NCI-H748 treated with DMSO at 0.1 percent for 48 hours (cell line): ENCODE data around the gene RNF187.

ENCODE experiments used
- DNase-seq: peaks from one replicate; lab custom pipeline; 2025; lab: John Stamatoyannopoulos, UW

RNF187 gene

DNA sequence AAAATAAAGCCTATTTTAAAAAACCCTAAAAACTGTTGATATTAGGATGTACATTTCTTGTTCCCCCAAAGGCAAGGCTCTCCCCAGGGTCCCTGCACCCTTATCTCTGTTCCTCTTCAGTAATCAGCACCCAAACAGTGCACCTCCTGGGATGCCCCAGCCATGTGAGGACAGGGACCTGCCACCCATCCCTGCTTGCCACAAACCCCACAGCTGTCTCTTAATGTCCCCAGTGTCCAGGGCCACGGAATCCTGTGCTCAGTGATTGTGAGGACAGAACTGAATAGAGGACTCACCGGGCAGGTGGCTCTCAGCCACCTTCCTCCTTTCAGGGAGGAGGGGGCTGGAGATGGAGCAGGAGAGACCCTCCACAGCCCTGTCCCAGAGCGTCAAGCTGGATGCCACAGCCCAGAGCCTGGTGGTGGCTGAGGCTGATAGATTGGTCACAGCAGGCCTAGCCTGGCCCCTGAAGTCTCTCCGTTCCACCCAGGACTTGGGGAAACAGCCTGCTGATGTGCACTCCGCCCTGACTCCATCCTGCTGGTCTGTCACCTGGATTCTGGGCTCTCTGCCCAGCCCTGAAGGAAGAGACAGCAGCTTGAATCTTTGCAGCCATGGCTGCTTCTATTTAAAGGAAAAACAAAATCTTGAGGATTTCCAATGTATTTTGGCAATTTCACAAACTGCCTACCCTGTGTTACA, 23.1 kb downstream of the RNF187 start:
- DNase-seq, result no peak

DNA sequence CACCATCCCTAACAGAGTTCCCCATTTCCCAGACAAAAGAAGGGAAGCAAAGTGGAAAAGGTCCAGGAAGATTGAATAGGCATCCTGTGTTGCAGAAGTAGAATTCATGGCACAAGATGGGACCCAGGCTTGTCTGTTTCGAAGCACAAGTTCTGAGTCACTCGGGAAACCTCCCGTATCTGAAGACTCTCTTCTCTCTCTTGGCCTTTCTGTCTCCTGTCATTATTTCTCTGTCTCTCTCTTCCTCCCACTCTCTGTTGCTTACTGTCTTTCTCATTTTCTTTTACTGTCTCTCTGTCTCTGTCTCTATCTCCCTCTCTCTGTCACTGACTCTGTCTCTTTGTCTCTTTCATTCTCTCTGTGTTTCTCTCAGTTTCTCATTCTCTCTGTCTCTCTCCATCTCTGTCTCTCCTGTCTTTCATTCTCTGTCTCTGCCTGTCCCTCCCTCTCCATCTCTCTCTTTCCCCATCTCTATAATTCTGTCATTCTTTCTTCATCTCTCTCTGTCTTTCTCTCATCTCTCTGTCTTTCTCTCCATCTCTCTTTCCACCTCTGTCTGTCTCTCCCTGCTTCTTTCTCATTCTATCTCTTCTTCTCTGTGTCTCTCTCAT, 23.7 kb downstream of the RNF187 start:
- DNase-seq, result no peak

- DNase-seq, result no peak
These were observed 24.6 kb downstream of the RNF187 start for GRCh38 chr1:228511546-228512445.

GRCh38 chr1:228512781-228513198, 25.6 kb downstream of the RNF187 start:
- no peak for DNase-seq

DNA sequence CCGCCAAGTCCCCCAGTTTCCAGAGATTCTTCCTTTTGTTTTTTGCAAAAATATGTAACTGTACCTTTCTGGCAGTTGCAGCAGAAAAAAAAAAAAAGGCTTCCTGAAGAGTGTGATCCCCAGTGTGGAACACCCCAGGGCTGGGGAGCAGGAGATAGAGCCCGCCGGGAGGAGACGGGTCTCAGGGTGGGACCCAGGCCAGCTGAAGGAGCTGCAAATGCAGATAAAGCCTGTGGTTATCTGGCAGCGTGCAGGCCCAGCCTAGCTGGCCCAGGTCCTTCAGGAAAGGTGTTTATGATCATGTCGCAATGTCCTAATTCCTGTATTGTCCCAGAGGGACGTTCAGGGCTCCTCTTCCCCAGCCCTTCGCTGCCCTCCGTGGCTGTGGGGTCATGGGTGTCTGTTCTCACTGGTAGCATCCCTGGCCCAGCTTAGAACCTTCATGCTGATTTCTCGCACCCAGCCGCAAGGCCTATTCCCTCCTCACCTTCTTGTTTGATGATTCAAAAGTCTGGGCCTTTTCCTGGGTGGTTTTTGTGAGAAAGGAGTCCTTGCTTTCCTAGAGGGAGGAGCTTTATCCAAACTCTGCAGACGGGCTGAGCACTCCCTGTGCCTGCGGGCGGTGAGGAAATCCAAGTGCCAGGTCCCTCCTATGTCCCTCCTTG, 26.2 kb downstream of the RNF187 start:
- no peak for DNase-seq

- DNase-seq, result no peak
These were observed 27.2 kb downstream of the RNF187 start for GRCh38 chr1:228514421-228514820.

DNA sequence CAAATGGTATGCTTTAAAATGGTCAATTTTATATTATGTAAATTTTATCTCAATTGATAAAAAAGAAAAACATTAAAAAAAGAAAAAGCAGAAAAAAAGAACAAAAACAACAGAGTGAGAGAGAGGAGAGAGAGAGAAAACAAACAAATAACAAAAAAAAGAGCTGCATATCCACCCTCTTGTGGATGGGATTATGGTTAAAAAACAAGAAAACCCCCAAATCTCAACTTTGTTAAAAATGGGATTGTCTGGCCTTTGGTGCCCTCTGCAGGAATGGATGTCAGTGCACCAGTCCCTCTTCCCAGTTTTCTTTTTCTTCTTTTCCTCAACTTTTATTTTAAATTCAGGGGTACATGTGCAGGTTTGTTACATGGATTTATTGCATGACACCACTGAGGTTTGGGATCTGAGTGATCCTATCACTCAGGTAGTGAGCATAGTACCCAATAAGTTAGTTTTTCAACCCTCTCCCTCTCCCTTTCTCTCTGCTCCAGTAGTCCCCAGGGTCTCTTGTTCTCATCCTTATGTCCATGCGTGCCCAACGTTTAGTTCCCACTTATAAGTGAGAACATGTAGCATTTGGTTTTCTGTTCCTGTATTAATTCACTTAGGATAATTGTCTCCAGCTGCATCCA, 28.1 kb downstream of the RNF187 start:
- no peak for DNase-seq

DNA sequence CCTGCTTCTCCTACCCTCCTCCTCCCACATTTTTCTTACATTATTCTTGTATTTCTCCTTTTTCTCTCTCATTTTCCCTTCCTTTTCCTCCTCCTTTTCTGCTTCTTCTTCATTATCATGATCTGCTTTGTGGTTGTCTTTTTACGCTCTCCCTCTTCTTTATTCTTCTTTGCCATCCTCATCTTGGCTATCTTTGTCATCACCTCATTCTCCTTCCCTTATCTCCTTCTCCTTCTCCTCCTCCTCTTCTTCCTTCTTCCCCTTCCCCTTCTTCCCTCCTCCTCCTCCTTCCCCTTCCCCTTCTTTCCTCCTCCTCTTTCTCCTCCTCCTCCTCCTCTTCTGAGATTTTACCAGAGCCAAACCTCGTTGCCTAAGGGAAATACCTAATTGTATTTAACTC, 30.5 kb downstream of the RNF187 start:
- no peak for DNase-seq

DNA sequence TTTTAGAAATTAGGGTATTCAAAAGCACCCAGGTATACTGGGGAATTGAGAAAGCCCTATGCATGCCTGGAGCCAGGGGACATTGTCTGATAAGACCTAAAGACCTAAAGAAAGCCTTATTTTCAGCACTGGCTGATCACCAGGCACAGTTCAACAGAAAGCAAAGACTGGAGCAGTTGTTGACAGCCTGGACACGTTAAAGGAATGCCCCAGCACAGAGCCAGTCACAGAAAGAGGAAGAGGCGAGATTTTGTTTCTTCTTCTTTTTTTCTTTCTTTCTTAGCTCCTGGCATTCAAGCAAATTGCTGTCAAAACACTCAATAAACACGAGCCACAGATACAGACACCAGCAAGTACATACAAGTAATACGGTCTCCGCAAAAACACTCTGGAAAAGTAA, 40.4 kb downstream of the RNF187 start:
- DNase-seq, result no peak

GRCh38 chr1:228528612-228529011, 41.4 kb downstream of the RNF187 start:
- DNase-seq, result no peak

DNA sequence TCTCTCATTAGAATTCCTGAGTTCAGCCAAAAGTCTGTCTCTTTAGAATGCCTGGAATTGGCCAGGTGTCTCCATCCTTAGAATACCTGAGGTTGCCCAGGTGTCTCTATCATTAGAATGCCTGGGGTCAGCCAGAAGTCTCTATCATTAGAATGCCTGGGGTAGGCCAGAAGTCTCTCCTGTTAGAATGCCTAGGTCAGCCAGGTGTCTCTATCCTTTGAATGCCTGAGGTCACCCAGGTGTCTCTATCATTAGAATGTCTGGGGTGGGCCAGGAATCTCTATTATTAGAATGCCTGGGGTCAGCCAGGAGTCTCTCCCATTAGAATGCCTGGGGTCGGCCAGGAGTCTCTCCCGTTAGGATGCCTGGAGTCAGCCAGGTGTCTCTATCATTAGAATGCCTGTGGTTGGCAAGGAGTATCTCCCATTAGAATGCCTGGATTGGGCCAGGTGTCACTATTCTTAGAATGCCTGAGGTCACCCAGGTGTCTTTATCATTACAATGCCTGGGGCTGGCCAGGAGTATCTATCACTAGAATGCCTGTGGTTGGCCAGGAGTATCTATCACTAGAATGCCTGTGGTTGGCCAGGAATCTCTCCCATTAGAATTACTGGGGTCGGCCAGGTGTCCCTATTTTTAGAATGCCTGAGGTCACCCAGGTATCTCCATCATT, 43.0 kb downstream of the RNF187 start:
- no peak for DNase-seq

- DNase-seq, result no peak
These were observed 44.0 kb downstream of the RNF187 start for GRCh38 chr1:228530951-228531731.

- DNase-seq, result no peak
These were observed 51.6 kb downstream of the RNF187 start for GRCh38 chr1:228538831-228539230.

GRCh38 chr1:228540161-228540917, 53.2 kb downstream of the RNF187 start:
- no peak for DNase-seq

DNA sequence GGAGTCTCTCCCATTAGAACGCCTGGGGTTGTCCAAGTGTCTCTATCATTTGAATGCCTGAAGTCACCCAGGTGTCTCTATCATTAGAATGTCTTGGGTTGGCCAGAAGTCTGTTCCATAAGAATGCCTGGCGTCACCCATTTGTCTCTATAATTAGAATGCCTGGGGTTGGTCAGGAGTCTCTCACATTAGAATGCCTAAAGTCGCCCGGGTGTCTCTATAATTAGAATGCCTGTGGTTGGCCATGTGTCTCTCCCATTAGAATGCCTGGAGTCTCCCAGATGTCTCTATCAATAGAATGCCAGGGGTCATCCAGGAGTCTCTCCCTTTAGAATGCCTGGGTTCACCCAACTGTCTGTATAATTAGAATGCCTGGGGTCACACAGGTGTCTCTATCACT, 54.5 kb downstream of the RNF187 start:
- no peak for DNase-seq

DNA sequence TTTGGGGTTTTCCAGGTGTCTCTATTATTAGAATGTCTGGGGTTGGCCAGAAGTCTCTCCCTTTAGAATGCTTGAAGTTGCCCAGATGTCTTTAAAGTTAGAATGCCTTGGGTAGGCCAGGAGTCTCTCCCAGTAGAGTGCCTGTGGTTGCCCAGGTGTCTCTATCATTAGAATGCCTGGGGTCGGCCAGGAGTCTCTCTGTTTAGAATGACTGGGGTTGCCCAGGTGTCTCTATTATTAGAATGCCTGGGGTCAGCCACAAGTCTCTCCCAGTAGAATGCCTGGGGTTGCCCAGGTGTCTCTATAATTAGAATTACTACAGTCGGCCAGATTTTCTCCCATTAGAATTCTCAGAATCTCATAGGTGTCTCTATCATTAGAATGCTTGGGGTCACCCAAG, 55.2 kb downstream of the RNF187 start:
- no peak for DNase-seq

- DNase-seq, result no peak
These were observed 55.8 kb downstream of the RNF187 start for GRCh38 chr1:228542981-228543380.

DNA sequence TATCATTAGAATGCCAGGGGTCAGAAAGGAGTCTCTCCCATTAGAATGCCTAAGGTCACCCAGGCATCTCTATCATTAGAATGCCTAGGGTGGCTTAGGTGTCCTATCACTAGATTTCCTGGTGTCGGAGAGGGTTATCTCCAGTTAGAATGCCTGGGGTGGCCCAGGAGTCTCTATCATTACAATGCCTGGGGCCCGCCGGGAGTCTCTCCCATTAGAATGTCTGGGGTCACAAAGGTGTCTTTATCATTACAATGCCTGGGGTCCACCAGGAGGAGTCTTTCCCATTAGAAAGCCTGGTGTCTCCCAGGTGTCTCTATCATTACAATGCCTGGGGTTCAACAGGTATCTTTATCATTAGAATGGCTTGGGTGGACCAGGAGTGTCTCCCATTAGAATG, 56.2 kb downstream of the RNF187 start:
- DNase-seq, result no peak

- no peak for DNase-seq
These were observed 57.1 kb downstream of the RNF187 start for GRCh38 chr1:228544021-228544850.
